22Rv1 (cell line): ENCODE results near the gene GSK3B.

Source experiments
- ZFX ChIP-seq: fragments of 450-650 bp; IDR thresholded peaks from 2 replicates; pipeline ENCODE4 v1.6.1; 2017; ENCODE audit warnings: antibody characterized with exemption, borderline replicate concordance
- TF ChIP-seq, protein P1 (sequence below): fragments of 450-650 bp; IDR thresholded peaks from 2 replicates; pipeline ENCODE4 v1.5.1; 2017; ENCODE audit warnings: mild to moderate bottlenecking

DNA sequence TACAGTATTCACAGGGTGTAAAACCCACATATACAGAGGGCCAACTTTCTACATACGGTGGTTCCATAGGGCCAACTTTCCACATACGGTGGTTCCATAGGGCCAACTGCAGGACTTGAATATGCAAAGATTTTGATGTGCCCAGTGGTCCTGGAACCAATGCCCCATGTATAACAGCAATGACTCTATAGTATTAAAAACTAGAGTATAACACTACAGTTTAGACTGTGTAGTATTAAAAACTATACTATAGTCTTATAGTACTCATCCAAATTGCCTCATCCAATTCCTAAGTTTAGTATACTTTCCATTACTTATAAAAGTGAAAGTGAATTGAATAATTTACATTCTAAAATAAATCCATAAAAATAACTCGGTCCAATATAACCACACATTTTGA is 75.9 kb downstream of the GSK3B start:
- TF ChIP-seq, protein P1, sequence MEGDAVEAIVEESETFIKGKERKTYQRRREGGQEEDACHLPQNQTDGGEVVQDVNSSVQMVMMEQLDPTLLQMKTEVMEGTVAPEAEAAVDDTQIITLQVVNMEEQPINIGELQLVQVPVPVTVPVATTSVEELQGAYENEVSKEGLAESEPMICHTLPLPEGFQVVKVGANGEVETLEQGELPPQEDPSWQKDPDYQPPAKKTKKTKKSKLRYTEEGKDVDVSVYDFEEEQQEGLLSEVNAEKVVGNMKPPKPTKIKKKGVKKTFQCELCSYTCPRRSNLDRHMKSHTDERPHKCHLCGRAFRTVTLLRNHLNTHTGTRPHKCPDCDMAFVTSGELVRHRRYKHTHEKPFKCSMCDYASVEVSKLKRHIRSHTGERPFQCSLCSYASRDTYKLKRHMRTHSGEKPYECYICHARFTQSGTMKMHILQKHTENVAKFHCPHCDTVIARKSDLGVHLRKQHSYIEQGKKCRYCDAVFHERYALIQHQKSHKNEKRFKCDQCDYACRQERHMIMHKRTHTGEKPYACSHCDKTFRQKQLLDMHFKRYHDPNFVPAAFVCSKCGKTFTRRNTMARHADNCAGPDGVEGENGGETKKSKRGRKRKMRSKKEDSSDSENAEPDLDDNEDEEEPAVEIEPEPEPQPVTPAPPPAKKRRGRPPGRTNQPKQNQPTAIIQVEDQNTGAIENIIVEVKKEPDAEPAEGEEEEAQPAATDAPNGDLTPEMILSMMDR = no peak
- no peak for TF ChIP-seq ZFX
